Suppressor macrophage treated with lipopolysaccharide for 1 hour (primary cell): ENCODE measurements around the gene NOS1.

ENCODE experiments used
- DNase-seq, 3 donors: peaks; one replicate each; pipeline ENCODE4 v3.0.0-alpha.2; 2020 to 2022

The NOS1 gene

DNA sequence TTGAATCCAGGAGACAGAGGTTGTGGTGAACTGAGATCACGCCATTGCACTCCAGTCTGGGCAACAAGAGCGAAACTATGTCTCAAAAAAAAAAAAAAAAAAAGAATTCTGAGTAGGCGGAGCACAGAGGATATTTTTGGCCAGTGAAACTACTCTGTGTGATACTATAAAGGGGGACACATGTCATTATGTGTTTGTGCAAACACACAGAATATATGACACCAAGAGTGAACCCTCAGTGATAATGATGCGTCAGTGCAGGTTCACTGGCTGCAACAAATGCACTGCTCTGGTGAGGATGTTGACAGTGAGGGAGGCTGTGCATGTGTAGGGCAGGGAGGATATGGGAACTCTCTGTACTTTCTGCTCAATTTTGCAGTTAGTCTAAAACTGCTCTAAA is 195.3 kb downstream of the NOS1 start:
- no peak for DNase-seq

DNA sequence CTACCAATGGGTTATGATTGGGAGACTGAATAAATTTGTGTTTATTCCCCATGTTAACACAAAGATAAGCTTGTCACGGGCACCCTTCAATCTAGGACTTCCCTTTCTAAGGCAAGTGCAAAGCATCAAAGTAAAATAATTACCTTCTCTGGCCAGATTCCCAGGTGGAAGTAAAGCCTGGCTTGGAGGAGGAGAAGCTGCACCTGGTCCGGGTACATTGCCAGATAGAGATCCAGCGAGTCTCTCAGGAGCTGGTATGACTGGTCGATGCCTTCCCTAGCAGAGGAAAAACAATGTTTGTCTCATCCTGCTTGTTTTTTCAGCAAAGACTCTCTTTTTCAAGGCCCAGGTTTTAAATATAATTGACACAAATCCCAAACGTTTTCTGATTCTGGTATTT is 196.1 kb downstream of the NOS1 start:
- DNase-seq, result no peak

DNA sequence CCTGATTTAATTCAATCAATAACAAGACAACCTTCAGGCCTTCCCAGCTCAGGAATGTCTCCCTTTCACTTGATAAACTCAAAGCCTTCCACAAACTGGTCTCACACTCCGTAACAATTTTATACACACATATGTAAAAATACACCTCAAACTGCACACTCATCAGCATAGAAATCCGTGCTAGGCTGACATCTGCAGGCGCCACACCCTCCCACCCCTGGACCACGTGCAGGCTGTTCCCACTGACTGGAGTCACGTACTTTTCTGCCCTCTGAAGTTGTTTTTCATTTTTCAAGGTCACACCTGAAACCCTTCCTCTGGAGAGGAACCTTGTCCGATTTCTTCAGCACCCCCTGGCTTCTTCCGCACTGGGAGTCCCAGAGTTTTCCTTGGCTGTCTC is 198.8 kb downstream of the NOS1 start:
- no peak for DNase-seq

DNA sequence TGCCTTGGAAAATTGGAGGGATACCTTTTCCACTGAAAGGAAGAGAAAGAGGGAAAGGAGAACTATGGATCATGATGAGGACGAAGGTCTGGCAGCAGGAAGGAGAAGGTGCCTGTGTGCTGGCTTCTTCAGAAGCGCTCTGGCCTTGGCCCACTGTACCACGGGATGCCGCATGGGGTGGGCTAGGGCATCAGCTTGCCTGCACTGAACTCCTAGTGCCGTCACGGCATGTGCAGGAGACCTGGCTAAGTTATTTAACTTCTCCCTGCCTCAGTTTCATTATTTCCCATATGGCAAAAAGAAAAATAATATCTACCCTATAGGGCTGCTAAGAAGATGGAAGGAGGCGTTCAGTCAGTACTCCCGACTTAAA is 199.3 kb downstream of the NOS1 start:
- no peak for DNase-seq

DNA sequence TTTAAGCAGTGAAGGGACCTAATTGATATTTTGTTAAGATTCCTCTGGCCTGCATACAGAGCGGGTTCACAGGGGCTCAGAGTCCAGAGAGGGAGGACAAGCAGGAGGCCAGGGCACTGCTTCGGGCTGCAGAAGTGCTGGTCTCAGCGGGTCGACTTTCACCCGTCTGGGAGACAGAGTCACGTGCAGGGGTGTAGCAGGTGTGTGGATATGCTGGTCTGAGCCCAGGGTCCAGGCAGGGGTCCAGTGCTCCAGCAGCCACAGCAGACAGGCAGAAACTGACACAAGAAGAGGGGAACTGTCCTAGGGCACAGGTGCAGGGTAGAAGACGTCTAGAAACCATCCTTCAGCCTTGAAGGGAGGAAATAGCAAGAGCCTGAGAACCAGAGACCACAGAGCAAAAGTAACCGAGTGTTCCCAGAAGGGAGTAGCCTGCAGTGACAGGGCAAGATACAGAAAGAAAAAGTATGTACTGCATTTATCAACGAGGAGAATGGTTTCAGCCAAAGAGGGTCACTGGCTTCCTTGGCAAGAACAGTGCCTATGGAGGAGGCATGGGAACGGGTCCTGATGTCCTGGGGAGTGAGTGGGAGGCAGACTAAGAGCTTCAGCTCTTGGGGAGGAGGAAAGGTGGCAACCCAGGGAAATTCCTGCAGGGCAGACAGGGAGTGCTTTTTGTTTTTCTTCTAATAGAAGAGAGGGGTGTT is 199.8 kb downstream of the NOS1 start:
- no peak for DNase-seq

DNA sequence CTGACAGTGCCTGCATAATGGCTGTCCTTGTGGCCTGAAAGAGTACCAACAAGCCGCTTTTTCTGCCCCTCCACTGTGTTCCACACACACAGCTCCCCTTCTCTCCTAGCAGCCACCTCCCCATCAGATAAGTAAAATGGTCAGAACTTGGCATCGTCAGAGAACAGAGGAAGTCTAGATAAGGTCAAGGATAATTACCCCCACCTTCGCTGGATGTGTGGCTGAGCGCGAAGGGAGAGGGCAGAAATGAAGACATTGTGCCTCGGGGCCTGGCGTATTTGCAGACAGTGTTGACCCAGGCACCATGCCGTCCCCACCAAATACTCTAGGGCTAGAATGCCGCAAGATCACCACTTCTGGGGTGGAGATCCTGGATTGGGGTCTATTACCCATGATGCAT is 201.8 kb downstream of the NOS1 start:
- DNase-seq, result no peak

DNA sequence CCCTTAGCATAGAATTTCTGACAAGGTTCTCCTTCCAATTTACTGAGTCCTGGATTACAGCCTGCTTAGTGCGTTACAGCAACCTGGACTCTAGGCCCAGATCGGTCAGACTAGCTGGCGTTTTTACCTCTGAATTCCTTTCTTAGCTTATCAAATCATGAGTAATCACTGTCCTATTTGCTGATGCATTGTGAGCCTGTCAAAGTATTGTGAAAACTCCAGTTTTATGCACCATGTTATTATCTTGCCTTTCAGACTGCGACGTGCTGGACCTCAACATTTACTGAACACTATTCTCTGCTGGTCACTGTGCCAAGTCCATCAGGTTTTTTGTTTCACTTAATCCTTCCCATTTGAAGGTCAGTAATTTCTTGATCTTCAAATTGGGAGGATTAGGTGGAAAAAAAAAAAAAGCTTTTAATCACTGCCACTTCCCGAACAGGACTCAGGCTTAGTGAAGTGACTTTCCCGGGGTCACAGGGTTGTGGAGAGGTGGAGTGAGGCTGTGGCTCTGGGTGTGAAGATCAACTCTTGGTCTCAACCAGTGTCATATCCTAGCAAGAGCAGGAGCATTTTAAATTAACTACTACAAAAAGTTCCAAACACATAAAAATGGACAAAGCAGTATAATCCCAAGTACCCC is 202.4 kb downstream of the NOS1 start:
- DNase-seq, result no peak
